Measurements from ENCODE around the gene SMIM33. TPM values are rescaled to one million over a fixed set of nuclear protein-coding genes. Genes with fewer than 3 reads are reported as not detected.
A peak's percentile ranks its signal among the peaks of the same experiment; 100 is the strongest.
"Not testable (repeated sequence)": the region's sequence is repeated elsewhere in the genome, so short reads cannot be mapped to it uniquely, and the experiment has no call there.

The SMIM33 gene
- total RNA-seq, 4 donors from 2014 or later, result 0.55 to 0.64 TPM; not detected in 2

DNA sequence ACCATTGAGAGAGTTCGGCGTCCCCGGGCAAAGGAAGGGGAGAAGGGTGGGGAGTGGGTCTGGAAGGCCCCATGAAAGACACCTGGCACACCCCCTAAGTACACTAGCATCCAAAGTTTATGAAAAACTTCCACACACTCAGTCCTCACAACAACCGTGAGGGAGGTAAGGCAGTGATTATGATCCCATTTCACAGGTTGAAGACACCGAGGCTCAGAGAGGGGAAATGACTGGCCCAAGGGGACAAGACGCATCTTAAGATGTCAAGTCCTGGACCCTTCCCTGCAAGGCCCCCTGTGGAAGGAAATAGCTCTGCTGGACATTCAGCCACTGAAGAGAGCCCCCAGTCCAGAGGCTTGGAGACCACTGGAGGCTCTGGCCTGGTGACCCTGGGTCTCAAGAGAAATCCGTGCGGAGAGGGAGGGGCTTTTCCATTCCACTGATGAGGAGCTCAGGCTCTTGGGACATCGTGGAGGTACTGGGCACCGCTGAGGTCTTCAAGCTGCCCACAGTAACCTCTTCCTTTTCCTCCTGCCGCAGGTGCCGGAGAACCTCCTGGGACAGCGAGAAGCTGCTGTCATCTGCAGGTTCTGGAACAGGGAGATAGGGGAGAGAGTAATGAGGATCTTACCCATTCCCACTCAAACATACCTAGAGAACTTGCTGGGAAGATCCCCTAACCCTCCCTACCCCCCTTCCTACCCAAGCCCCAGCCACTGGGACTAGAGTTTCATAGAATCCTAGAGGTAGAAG is 5.2 kb downstream of the SMIM33 start:
- peak overlapping the region; percentile 0 to 67 (median 28) for H3K27ac ChIP-seq
- TF ChIP-seq, protein P1, sequence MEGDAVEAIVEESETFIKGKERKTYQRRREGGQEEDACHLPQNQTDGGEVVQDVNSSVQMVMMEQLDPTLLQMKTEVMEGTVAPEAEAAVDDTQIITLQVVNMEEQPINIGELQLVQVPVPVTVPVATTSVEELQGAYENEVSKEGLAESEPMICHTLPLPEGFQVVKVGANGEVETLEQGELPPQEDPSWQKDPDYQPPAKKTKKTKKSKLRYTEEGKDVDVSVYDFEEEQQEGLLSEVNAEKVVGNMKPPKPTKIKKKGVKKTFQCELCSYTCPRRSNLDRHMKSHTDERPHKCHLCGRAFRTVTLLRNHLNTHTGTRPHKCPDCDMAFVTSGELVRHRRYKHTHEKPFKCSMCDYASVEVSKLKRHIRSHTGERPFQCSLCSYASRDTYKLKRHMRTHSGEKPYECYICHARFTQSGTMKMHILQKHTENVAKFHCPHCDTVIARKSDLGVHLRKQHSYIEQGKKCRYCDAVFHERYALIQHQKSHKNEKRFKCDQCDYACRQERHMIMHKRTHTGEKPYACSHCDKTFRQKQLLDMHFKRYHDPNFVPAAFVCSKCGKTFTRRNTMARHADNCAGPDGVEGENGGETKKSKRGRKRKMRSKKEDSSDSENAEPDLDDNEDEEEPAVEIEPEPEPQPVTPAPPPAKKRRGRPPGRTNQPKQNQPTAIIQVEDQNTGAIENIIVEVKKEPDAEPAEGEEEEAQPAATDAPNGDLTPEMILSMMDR (IDR thresholded peaks at IDR 0.05), result no peak
- no peak for TF ChIP-seq EP300 (IDR thresholded peaks at IDR 0.05; ENCODE audit: low read depth)
- no peak for TF ChIP-seq POLR2AphosphoS5 (IDR thresholded peaks at IDR 0.05)
- no peak for TF ChIP-seq POLR2A (IDR thresholded peaks at IDR 0.05)
- no peak for DNase-seq
- intact Hi-C loops (cut with DNase I; ENCODE audit: low total_unique reads), result no loop called here
- no peaks in the 10 kb centered on the region for H3K36me3 ChIP-seq
- WGBS, 2 donors (ENCODE audit: low coverage in 1 of 2), result 86 to 100% methylated on average over 1 to 13 of the region's 13 CpGs
- peaks cover 0 to 51% (median 21%) of the 10 kb centered on the region in 4 donors for H3K4me1 ChIP-seq
- no peaks in the 10 kb centered on the region for H3K9me3 ChIP-seq
- in situ Hi-C loops (cut with MboI; ENCODE audit: low pct_ligation_motif_present in 1 of 4, low pct_unique_long_range_greater_than_20kb in 1 of 4, low sequenced_read_pairs in 3 of 4), result no loop called here
- no peak overlapping the region for H3K4me3 ChIP-seq
- H3K27me3 ChIP-seq, result no peaks in the 10 kb centered on the region

GRCh38 chr5:139478657-139479423 is 8.0 kb downstream of the SMIM33 start:
- in situ Hi-C loops (cut with MboI; ENCODE audit: low pct_ligation_motif_present in 1 of 4, low pct_unique_long_range_greater_than_20kb in 1 of 4, low sequenced_read_pairs in 3 of 4); H3K27me3 ChIP-seq; intact Hi-C loops (cut with DNase I; ENCODE audit: low total_unique reads); DNase-seq; H3K9me3 ChIP-seq; H3K4me3 ChIP-seq; H3K36me3 ChIP-seq: not testable (repeated sequence)
- Histone ChIP-seq H3K27ac (peak overlapping the region in 1 of 4 donors; percentile 9), H3K4me1 (peaks cover 0 to 61% (median 36%) of the 10 kb centered on the region in 4 donors)
- 85 to 100% methylated on average over 1 to 9 of the region's 9 CpGs for WGBS, 2 donors (ENCODE audit: low coverage in 1 of 2)

GRCh38 chr5:139479729-139480128 is 8.9 kb downstream of the SMIM33 start:
- H3K36me3 ChIP-seq; in situ Hi-C loops (cut with MboI; ENCODE audit: low pct_ligation_motif_present in 1 of 4, low pct_unique_long_range_greater_than_20kb in 1 of 4, low sequenced_read_pairs in 3 of 4); H3K4me3 ChIP-seq; H3K27me3 ChIP-seq; intact Hi-C loops (cut with DNase I; ENCODE audit: low total_unique reads); H3K9me3 ChIP-seq; DNase-seq: not testable (repeated sequence)
- H3K4me1 ChIP-seq, result peaks cover 0 to 52% (median 33%) of the 10 kb centered on the region in 4 donors
- 83 to 86% methylated on average over 3 to 4 of the region's 4 CpGs for WGBS, 2 donors (ENCODE audit: low coverage in 1 of 2)
- peak overlapping the region in 2 of 4 donors; percentile 89 for H3K27ac ChIP-seq

DNA sequence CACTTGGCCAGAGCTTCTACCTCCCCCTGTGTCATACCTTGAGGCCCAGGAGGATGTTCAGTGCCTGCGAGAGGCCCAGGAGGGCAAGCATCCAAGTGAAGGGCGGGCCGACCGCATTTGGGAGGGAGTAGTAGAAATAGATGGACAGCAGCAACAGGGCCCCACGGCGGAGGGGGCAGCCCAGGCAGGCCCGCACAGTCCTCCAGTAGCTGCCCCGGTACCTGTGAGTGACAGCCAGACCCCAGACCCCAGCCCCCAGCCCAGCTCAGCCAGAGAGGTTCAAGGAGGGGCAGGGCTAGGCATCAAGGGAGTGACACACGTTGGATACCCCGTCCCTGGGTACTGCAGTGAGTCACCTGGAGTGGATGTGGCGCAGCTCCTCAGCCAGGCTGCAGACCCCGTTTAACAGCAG is 10.3 kb downstream of the SMIM33 start:
- in situ Hi-C loops (cut with MboI; ENCODE audit: low pct_ligation_motif_present in 1 of 4, low pct_unique_long_range_greater_than_20kb in 1 of 4, low sequenced_read_pairs in 3 of 4), result no loop called here

More for the DNA sequence above, 10.3 kb downstream of the SMIM33 start:
- Histone ChIP-seq H3K4me3 (peak overlapping the region in 2 of 4 donors; percentile 35 to 49), H3K36me3 (no peaks in the 10 kb centered on the region), H3K4me1 (peaks cover 0 to 38% (median 23%) of the 10 kb centered on the region in 4 donors), H3K27me3 (no peaks in the 10 kb centered on the region), H3K9me3 (no peaks in the 10 kb centered on the region), H3K27ac (peak overlapping the region; percentile 88 to 89 (median 89))
- 61% methylated on average over 11 of the region's 12 CpGs; no CpG with 5 or more reads in 1 of the 2 donors for WGBS, 2 donors (ENCODE audit: low coverage in 1 of 2)
- DNase-seq, result no peak
- intact Hi-C loops (cut with DNase I; ENCODE audit: low total_unique reads), result no loop called here
- no peak for TF ChIP-seq POLR2AphosphoS5 (IDR thresholded peaks at IDR 0.05)
- TF ChIP-seq, protein P1 (IDR thresholded peaks at IDR 0.05), result no peak
